HepG2 (cell line): Measurements from ENCODE around the gene NLGN2. TPM values are rescaled to one million over a fixed set of nuclear protein-coding genes. Genes with fewer than 3 reads are reported as not detected.

Source experiments
- ATAC-seq: fragments of 200-7000 bp; cut with Tn5 transposase; 3 replicates; pipeline ENCODE4 v1.9.1; 2020; ENCODE audit warnings: mild to moderate bottlenecking, moderate library complexity
- BruUV-seq: library from RNA; stranded (reverse); fragments of 400-500 nt; replicated peaks from 2 replicates; lab custom pipeline; 2021; lab: Mats Ljungman, UMichigan
- CTCF ChIA-PET: fragments of 300-600 bp; formaldehyde crosslinking; extraction: SDS; loops from one replicate; lab custom pipeline; 2021; ENCODE audit warnings: low total read pairs, inconsistent platforms, low intra/inter-chr PET ratio; lab: Yijun Ruan, JAX
- POLR2A ChIA-PET: fragments of 350-600 bp; sonication (Branson Sonifier 250); formaldehyde crosslinking; loops from one replicate; lab custom pipeline; 2020; ENCODE audit warnings: antibody characterized with exemption, inconsistent platforms; lab: Yijun Ruan, JAX
- DNase-seq: peaks from one replicate; pipeline ENCODE4 v3.0.0-alpha.2; 2015; ENCODE audit warnings: low spot score
- FAIRE-seq: peaks from 3 replicates; lab custom pipeline; 2011; peaks lifted over from hg19 to GRCh38; lab: Jason Lieb, UNC
- H2AFZ ChIP-seq: one replicate; pipeline ENCODE4 v1.6.1; 2011; ENCODE audit warnings: low read length, inconsistent platforms
- H3K27ac ChIP-seq: fragments of 300-600 bp; 3 replicates; pipeline ENCODE4 v1.8.0; 2011; ENCODE audit warnings: mixed run types, mild to moderate bottlenecking, mixed read lengths, low read length, inconsistent platforms; ENCODE audit not compliant: insufficient read depth; ENCODE audit errors: extremely low read length
- H3K27me3 ChIP-seq, 2 experiments: fragments of 200-600 bp in 1 of 2; 2 replicates in 1 of 2; 3 replicates in 1 of 2; pipeline versions ENCODE4 v1.6.0 to v1.8.0; 2011; ENCODE audit warnings: low read length in 2 of 2, mild to moderate bottlenecking in 2 of 2, moderate library complexity in 2 of 2, inconsistent platforms in 1 of 2; ENCODE audit not compliant: insufficient read depth in 2 of 2, control insufficient read depth in 1 of 2
- H3K36me3 ChIP-seq, 2 experiments: fragments of 200-600 bp in 1 of 2; replicated peaks in 1 of 2; 2 replicates in 1 of 2; 3 replicates in 1 of 2; pipeline versions ENCODE4 v1.5.1 to v1.8.0; 2011; ENCODE audit warnings: low read length in 2 of 2, inconsistent platforms in 1 of 2; ENCODE audit not compliant: insufficient read depth in 2 of 2, control insufficient read depth in 1 of 2
- H3K4me1 ChIP-seq: 2 replicates; pipeline ENCODE4 v1.5.1; 2012; ENCODE audit warnings: low read length, inconsistent platforms; ENCODE audit not compliant: insufficient read depth
- H3K4me2 ChIP-seq: 2 replicates; pipeline ENCODE4 v1.6.0; 2011; ENCODE audit warnings: low read depth, low read length, inconsistent platforms
- H3K4me3 ChIP-seq, 3 experiments: fragments of 200-600 bp in 1 of 3; sonication (generic), shearing (Covaris generic) in 1 of 3; replicated peaks in 1 of 3; 2 replicates each; pipeline ENCODE4 v1.5.1; 2011 to 2016; ENCODE audit warnings: low read length in 3 of 3, inconsistent platforms in 2 of 3, low read depth in 2 of 3, mild to moderate bottlenecking in 2 of 3, control low read depth in 1 of 3, mixed read lengths in 1 of 3; ENCODE audit not compliant: insufficient read depth in 1 of 3
- H3K79me2 ChIP-seq: one replicate; pipeline ENCODE4 v1.6.1; 2011; ENCODE audit warnings: low read length, inconsistent platforms; ENCODE audit not compliant: insufficient read depth
- H3K9ac ChIP-seq: 2 replicates; pipeline ENCODE4 v1.6.0; 2011; ENCODE audit warnings: mild to moderate bottlenecking, low read depth, low read length, inconsistent platforms; ENCODE audit not compliant: insufficient read depth
- H3K9me3 ChIP-seq: 2 replicates; pipeline ENCODE4 v1.5.1; 2012; ENCODE audit warnings: mild to moderate bottlenecking, low read length
- H4K20me1 ChIP-seq: 2 replicates; pipeline ENCODE4 v1.6.0; 2011; ENCODE audit warnings: inconsistent platforms, mild to moderate bottlenecking, low read length, moderate library complexity; ENCODE audit not compliant: insufficient read depth
- DRAP1 ChIP-seq: IDR thresholded peaks from 2 replicates; pipeline ENCODE4 v1.6.1; 2016; ENCODE audit warnings: missing genetic modification reagents, missing compliant biosample characterization
- ISX ChIP-seq: sonication (generic); formaldehyde crosslinking; conservative IDR thresholded peaks from 2 replicates; pipeline ENCODE4 v1.5.0; 2020; ENCODE audit warnings: missing genetic modification reagents
- JARID2 ChIP-seq: sonication (generic); formaldehyde crosslinking; IDR thresholded peaks from 2 replicates; pipeline ENCODE4 v1.8.1; 2023; ENCODE audit warnings: missing genetic modification reagents, inconsistent platforms; ENCODE audit not compliant: insufficient replicate concordance
- NPAS2 ChIP-seq: sonication (generic); formaldehyde crosslinking; IDR thresholded peaks from 2 replicates; pipeline ENCODE4 v1.8.0; 2022; ENCODE audit warnings: mild to moderate bottlenecking, missing genetic modification reagents, borderline replicate concordance
- NR2F1 ChIP-seq, 2 experiments: fragments of 450-650 bp in 1 of 2; formaldehyde crosslinking in 1 of 2; IDR thresholded peaks; 2 replicates each; pipeline versions ENCODE4 v1.5.0 to v1.6.1; 2016 to 2020; ENCODE audit warnings: mild to moderate bottlenecking in 1 of 2, missing compliant biosample characterization in 1 of 2, missing genetic modification reagents in 1 of 2, moderate library complexity in 1 of 2
- RFX3 ChIP-seq: IDR thresholded peaks from 2 replicates; pipeline ENCODE4 v1.6.1; 2016; ENCODE audit warnings: missing biosample characterization, missing genetic modification reagents
- SNAPC4 ChIP-seq: sonication (generic); formaldehyde crosslinking; IDR thresholded peaks from 2 replicates; pipeline ENCODE4 v1.4.0; 2020; ENCODE audit warnings: mild to moderate bottlenecking, missing genetic modification reagents
- SRSF9 ChIP-seq: fragments of 200-400 bp; formaldehyde crosslinking; IDR thresholded peaks from 2 replicates; pipeline ENCODE4 v1.6.1; 2018; ENCODE audit warnings: borderline replicate concordance, mild to moderate bottlenecking, low read depth, low read length; ENCODE audit not compliant: insufficient read depth, poor library complexity, severe bottlenecking
- TP53 ChIP-seq: sonication (generic); formaldehyde crosslinking; conservative IDR thresholded peaks from 2 replicates; pipeline ENCODE4 v1.4.0; 2020; ENCODE audit warnings: missing genetic modification reagents
- ZNF263 ChIP-seq: sonication (generic); formaldehyde crosslinking; IDR thresholded peaks from 2 replicates; pipeline ENCODE4 v1.4.0; 2020; ENCODE audit warnings: missing genetic modification reagents
- WGBS: methylation state at CpG from one replicate; pipeline ENCODE4 v1.1.6; 2017; ENCODE audit warnings: low lambda C conversion rate; 5-methylcytosine and 5-hydroxymethylcytosine counted together
- in situ Hi-C: cut with HindIII; loops from 2 replicates; pipeline ENCODE4 v1.10.0; 2017; ENCODE audit warnings: low pct_unique_long_range_greater_than_20kb; ENCODE audit not compliant: extremely low pct_ligation_motif_present
- intact Hi-C: fragments of 100-400 bp; cut with micrococcal nuclease; formaldehyde crosslinking; loops from one replicate; pipeline ENCODE4 v1.10.0; 2022; ENCODE audit not compliant: unreplicated experiment
- polyA plus RNA-seq, 8 experiments: library from polyadenylated mRNA; depleted of rRNA in 3 of 8; stranded (reverse) in 7 of 8; unstranded in 1 of 8; fragments of >200 nt; fragmentation: Illumina TruSeq in 4 of 8; extraction: Trizol in 4 of 8; gene quantifications; 2 replicates each; pipeline versions ENCODE4 v1.2.1 to v1.2.3, GENCODE V29; 2011 to 2016; ENCODE audit warnings: low read depth in 4 of 8, missing spikeins in 1 of 8, mixed read lengths in 1 of 8; ENCODE audit not compliant: insufficient read depth in 1 of 8
- total RNA-seq, 5 experiments: library from RNA; depleted of rRNA; stranded (reverse); fragments of >200 nt; fragmentation: Illumina TruSeq; extraction: Trizol; gene quantifications; 2 replicates each; pipeline ENCODE4 v1.2.3, GENCODE V29; 2016; ENCODE audit warnings: low read depth in 1 of 5
- TF ChIP-seq, protein P1 (sequence below): sonication (generic); formaldehyde crosslinking; conservative IDR thresholded peaks from 2 replicates; pipeline ENCODE4 v1.4.0; 2020; ENCODE audit warnings: missing genetic modification reagents
- TF ChIP-seq, protein P2 (sequence below): sonication (generic); formaldehyde crosslinking; IDR thresholded peaks from 2 replicates; pipeline ENCODE4 v1.4.0; 2020; ENCODE audit warnings: missing genetic modification reagents, low read depth, mild to moderate bottlenecking, borderline replicate concordance
- TF ChIP-seq, protein P3 (sequence below): sonication (generic); formaldehyde crosslinking; IDR thresholded peaks from 2 replicates; pipeline ENCODE4 v1.4.0; 2020; ENCODE audit warnings: low read depth, mild to moderate bottlenecking, missing genetic modification reagents

NLGN2 gene
- total and polyA plus RNA-seq, 2 of the 13 experiments (the other 11 are each of a cell fraction or from before 2014, with no cell fraction given), result 1.9 to 11.0 TPM

- ATAC-seq (no peak), DNase-seq (no peak), FAIRE-seq (no peak)
- Histone ChIP-seq H3K9ac (no peak overlapping the region), H3K4me2 (no peak overlapping the region), H3K27me3 (no peaks in the 10 kb centered on the region; a peak in 1 of 5 replicates), H2AFZ (no peak overlapping the region), H3K79me2 (no peaks in the 10 kb centered on the region), H3K27ac (no peak overlapping the region), H3K9me3 (no peaks in the 10 kb centered on the region), H4K20me1 (no peaks in the 10 kb centered on the region), H3K36me3 (no peaks in the 10 kb centered on the region; a peak in 1 of 5 replicates), H3K4me3 (no peak overlapping the region), H3K4me1 (peaks cover 14% of the 10 kb centered on the region)
- POLR2A ChIA-PET, result interaction anchor here (0.7 kb wide), 1 partner anchor 115 kb away, joined by 3 read pairs; no protein-coding TSS in a partner anchor
- CTCF ChIA-PET, result no interaction called here
- BruUV-seq, result no TSS peak
- intact Hi-C loops (no loop called here), in situ Hi-C loops (no loop called here)
- WGBS, result 66% methylated on average over 4 of the region's 4 CpGs
- TF ChIP-seq SRSF9 (no peak), ISX (no peak), JARID2 (CRISPR knock-in tag) (no peak), ZNF263 (CRISPR knock-in tag) (peak; percentile 45; the same call in 1 of the 2 replicates), SNAPC4 (CRISPR knock-in tag) (no peak), NR2F1 (CRISPR knock-in tag; IDR thresholded peaks at IDR 0.05) (no peak), RFX3 (no peak), DRAP1 (CRISPR knock-in tag) (no peak), TP53 (CRISPR knock-in tag) (no peak), NPAS2 (CRISPR knock-in tag) (no peak)
- TF ChIP-seq, protein P1, sequence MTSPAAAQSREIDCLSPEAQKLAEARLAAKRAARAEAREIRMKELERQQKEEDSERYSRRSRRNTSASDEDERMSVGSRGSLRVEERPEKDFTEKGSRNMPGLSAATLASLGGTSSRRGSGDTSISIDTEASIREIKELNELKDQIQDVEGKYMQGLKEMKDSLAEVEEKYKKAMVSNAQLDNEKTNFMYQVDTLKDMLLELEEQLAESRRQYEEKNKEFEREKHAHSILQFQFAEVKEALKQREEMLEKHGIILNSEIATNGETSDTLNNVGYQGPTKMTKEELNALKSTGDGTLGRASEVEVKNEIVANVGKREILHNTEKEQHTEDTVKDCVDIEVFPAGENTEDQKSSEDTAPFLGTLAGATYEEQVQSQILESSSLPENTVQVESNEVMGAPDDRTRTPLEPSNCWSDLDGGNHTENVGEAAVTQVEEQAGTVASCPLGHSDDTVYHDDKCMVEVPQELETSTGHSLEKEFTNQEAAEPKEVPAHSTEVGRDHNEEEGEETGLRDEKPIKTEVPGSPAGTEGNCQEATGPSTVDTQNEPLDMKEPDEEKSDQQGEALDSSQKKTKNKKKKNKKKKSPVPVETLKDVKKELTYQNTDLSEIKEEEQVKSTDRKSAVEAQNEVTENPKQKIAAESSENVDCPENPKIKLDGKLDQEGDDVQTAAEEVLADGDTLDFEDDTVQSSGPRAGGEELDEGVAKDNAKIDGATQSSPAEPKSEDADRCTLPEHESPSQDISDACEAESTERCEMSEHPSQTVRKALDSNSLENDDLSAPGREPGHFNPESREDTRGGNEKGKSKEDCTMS (CRISPR knock-in tag), result no peak
- TF ChIP-seq, protein P2, sequence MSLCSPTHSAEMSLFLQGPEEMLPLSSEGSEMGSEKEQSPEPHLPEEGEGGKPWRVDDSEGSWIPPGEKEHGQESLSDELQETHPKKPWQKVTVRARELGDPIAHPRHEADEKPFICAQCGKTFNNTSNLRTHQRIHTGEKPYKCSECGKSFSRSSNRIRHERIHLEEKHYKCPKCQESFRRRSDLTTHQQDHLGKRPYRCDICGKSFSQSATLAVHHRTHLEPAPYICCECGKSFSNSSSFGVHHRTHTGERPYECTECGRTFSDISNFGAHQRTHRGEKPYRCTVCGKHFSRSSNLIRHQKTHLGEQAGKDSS (CRISPR knock-in tag), result peak; percentile 74; the same call in 1 of the 2 replicates
- TF ChIP-seq, protein P3, sequence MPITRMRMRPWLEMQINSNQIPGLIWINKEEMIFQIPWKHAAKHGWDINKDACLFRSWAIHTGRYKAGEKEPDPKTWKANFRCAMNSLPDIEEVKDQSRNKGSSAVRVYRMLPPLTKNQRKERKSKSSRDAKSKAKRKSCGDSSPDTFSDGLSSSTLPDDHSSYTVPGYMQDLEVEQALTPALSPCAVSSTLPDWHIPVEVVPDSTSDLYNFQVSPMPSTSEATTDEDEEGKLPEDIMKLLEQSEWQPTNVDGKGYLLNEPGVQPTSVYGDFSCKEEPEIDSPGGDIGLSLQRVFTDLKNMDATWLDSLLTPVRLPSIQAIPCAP (CRISPR knock-in tag), result no peak
Measured at GRCh38 chr17:7396147-7396546, 11.5 kb upstream of the NLGN2 start.
